MM.1S (cell line): ENCODE measurements around the gene NDUFB5.

Source experiments
- DNase-seq: peaks from one replicate; pipeline ENCODE4 v3.0.0-alpha.2; 2015
- H2AFZ ChIP-seq: fragments of 300-600 bp; sonication (generic); 2 replicates; pipeline ENCODE4 v1.6.0; 2016; ENCODE audit warnings: antibody characterized with exemption, low read length
- H3F3A ChIP-seq: fragments of 300-600 bp; sonication (generic); 2 replicates; pipeline ENCODE4 v1.6.1; 2016; ENCODE audit warnings: mild to moderate bottlenecking, antibody characterized with exemption, low read length, moderate library complexity, mixed read lengths; ENCODE audit not compliant: insufficient read depth
- H3K27ac ChIP-seq: fragments of 300-600 bp; sonication (generic); 2 replicates; pipeline ENCODE4 v1.5.1; 2016; ENCODE audit warnings: mild to moderate bottlenecking, low read length
- H3K27me3 ChIP-seq: fragments of 300-600 bp; sonication (generic); replicated peaks from 2 replicates; pipeline ENCODE4 v1.6.0; 2016; ENCODE audit warnings: low read length; ENCODE audit not compliant: insufficient read depth
- H3K36me3 ChIP-seq: fragments of 300-600 bp; sonication (generic); replicated peaks from 2 replicates; pipeline ENCODE4 v1.6.1; 2016; ENCODE audit warnings: mild to moderate bottlenecking, low read length, mixed read lengths; ENCODE audit not compliant: insufficient read depth
- H3K4me1 ChIP-seq: fragments of 300-600 bp; sonication (generic); 2 replicates; pipeline ENCODE4 v1.6.1; 2016; ENCODE audit warnings: low read length, mixed read lengths
- H3K4me2 ChIP-seq: fragments of 300-600 bp; sonication (generic); 2 replicates; pipeline ENCODE4 v1.6.0; 2016; ENCODE audit warnings: low read depth, low read length
- H3K4me3 ChIP-seq: fragments of 300-600 bp; sonication (generic); 2 replicates; pipeline ENCODE4 v1.5.1; 2016; ENCODE audit warnings: low read length, mixed read lengths
- H3K79me2 ChIP-seq: fragments of 300-600 bp; sonication (generic); 2 replicates; pipeline ENCODE4 v1.6.1; 2016; ENCODE audit warnings: mixed run types, low read length, mixed read lengths
- H3K9ac ChIP-seq: fragments of 300-600 bp; sonication (generic); 2 replicates; pipeline ENCODE4 v1.6.1; 2016; ENCODE audit warnings: low read length, mixed read lengths
- H3K9me2 ChIP-seq: fragments of 300-600 bp; sonication (generic); replicated peaks from 2 replicates; pipeline ENCODE4 v1.6.1; 2016; ENCODE audit warnings: mild to moderate bottlenecking, low read length, mixed read lengths; ENCODE audit not compliant: insufficient read depth
- H3K9me3 ChIP-seq: fragments of 300-600 bp; sonication (generic); replicated peaks from 2 replicates; pipeline ENCODE4 v1.6.1; 2016; ENCODE audit warnings: mild to moderate bottlenecking, low read length, mixed read lengths; ENCODE audit not compliant: insufficient read depth
- H4K20me1 ChIP-seq: fragments of 300-600 bp; sonication (generic); 2 replicates; pipeline ENCODE4 v1.6.1; 2016; ENCODE audit warnings: mild to moderate bottlenecking, low read length, moderate library complexity, mixed read lengths; ENCODE audit not compliant: insufficient read depth
- CTCF ChIP-seq: fragments of 300-600 bp; sonication (generic); IDR thresholded peaks from 2 replicates; pipeline ENCODE4 v1.5.1; 2016; ENCODE audit warnings: antibody characterized with exemption, low read length, mixed read lengths
- EZH2 ChIP-seq: fragments of 300-600 bp; sonication (generic); optimal IDR thresholded peaks from 2 replicates; pipeline ENCODE3; 2017; ENCODE audit warnings: low read depth, mild to moderate bottlenecking, antibody characterized with exemption, low read length, mixed read lengths
- EZH2phosphoT487 ChIP-seq: fragments of 300-600 bp; sonication (generic); IDR thresholded peaks from 2 replicates; pipeline ENCODE4 v1.6.1; 2018; ENCODE audit warnings: antibody characterized with exemption, low read length

The NDUFB5 gene

GRCh38 chr3:179591313-179591712 lies 13.3 kb upstream of the NDUFB5 start:
- Histone ChIP-seq H3F3A (peaks cover 18% of the 10 kb centered on the region), H3K9ac (no peak overlapping the region), H4K20me1 (no peaks in the 10 kb centered on the region), H2AFZ (no peak overlapping the region), H3K36me3 (peaks cover 49% of the 10 kb centered on the region), H3K27ac (no peak overlapping the region), H3K4me2 (no peak overlapping the region), H3K79me2 (no peaks in the 10 kb centered on the region), H3K9me3 (no peaks in the 10 kb centered on the region), H3K9me2 (no peaks in the 10 kb centered on the region), H3K4me3 (no peak overlapping the region), H3K27me3 (no peaks in the 10 kb centered on the region), H3K4me1 (no peaks in the 10 kb centered on the region)
- DNase-seq: no peak
- TF ChIP-seq EZH2phosphoT487 (no peak), EZH2 (no peak), CTCF (no peak)

- peaks cover 20% of the 10 kb centered on the region for H3K36me3 ChIP-seq
- no peak overlapping the region for H3K27ac ChIP-seq
- H3F3A ChIP-seq: no peaks in the 10 kb centered on the region
- no peak overlapping the region for H3K9ac ChIP-seq
- no peak overlapping the region for H3K4me3 ChIP-seq
- no peak overlapping the region for H2AFZ ChIP-seq
- no peaks in the 10 kb centered on the region for H3K27me3 ChIP-seq
- TF ChIP-seq CTCF: no peak
- TF ChIP-seq EZH2phosphoT487: no peak
- no peak for TF ChIP-seq EZH2
- no peak for DNase-seq
- peaks cover 7% of the 10 kb centered on the region for H3K4me1 ChIP-seq
- no peaks in the 10 kb centered on the region for H4K20me1 ChIP-seq
- peaks cover 46% of the 10 kb centered on the region for H3K79me2 ChIP-seq
- H3K4me2 ChIP-seq: no peak overlapping the region
- no peaks in the 10 kb centered on the region for H3K9me2 ChIP-seq
- no peaks in the 10 kb centered on the region for H3K9me3 ChIP-seq
These were observed 5.1 kb upstream of the NDUFB5 start for GRCh38 chr3:179599531-179599930.

- no peaks in the 10 kb centered on the region for H3K27me3 ChIP-seq
- H3K9me2 ChIP-seq: no peaks in the 10 kb centered on the region
- peaks cover 22% of the 10 kb centered on the region for H3K4me1 ChIP-seq
- no peaks in the 10 kb centered on the region for H3K9me3 ChIP-seq
- peaks cover 6% of the 10 kb centered on the region; the same call in 1 of the 2 replicates for H3F3A ChIP-seq
- DNase-seq: no peak
- no peaks in the 10 kb centered on the region for H4K20me1 ChIP-seq
- H3K36me3 ChIP-seq: peaks cover 13% of the 10 kb centered on the region
- H3K9ac ChIP-seq: peak overlapping the region; percentile 89; the same call in 1 of the 2 replicates
- no peak overlapping the region for H3K27ac ChIP-seq
- peaks cover 76% of the 10 kb centered on the region for H3K79me2 ChIP-seq
- H3K4me2 ChIP-seq: peak overlapping the region; percentile 71
- H3K4me3 ChIP-seq: peak overlapping the region; percentile 88
- no peak overlapping the region for H2AFZ ChIP-seq
- no peak for TF ChIP-seq EZH2phosphoT487
- TF ChIP-seq CTCF: no peak
- no peak for TF ChIP-seq EZH2
These were observed 1.3 kb upstream of the NDUFB5 start for GRCh38 chr3:179603321-179603720.
